ELF-1 (cell line): ENCODE results near the gene AFAP1.

Source experiments
- DNase-seq: peaks from one replicate; pipeline ENCODE4 v3.0.0-alpha.2; 2016; ENCODE audit warnings: low read depth, low spot score

AFAP1 gene

DNA sequence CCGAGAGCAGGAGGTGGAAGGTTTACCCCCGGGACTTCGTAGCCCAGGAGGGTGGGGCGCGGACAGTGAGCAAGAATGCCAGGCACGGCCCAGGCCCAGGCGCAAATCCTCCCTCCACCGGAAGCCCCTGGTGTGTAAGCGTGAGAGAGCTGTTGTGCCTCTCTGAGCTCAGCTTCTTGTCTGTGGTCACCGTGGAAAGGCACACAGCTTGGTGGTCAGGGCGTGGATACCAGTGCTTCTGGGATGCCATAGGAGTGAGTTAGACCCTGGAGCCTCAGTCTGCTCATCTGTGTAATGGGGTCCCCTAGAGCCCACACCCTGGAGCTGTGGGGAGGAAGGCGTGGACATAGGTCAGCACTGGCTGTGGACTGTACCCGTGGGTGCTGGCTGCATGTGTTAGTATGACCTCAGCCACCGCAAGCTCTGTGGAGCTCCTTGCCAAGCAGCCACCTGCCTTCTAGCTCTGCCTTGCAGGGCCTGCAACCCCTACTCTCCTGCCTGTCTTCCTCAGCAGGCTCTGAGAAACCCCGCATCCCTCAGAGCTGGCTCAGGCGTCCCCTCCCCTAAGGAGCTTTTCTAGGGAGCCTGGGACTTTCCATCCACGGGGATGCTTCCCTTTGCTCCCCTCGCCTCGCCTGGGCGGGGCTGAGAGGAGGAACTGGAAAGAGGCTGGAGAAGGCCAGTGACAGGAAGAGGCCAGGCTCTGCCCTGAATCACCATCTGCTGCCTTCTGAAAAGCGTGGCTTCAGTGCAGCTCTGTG, 28.0 kb upstream of the AFAP1 start:
- DNase-seq: no peak

GRCh38 chr4:7967063-7967440, 27.4 kb upstream of the AFAP1 start:
- no peak for DNase-seq

- no peak for DNase-seq
Observed at GRCh38 chr4:7966281-7967062, 26.8 kb upstream of the AFAP1 start.

GRCh38 chr4:7964890-7965662, 25.4 kb upstream of the AFAP1 start:
- peak; percentile 87 for DNase-seq

DNA sequence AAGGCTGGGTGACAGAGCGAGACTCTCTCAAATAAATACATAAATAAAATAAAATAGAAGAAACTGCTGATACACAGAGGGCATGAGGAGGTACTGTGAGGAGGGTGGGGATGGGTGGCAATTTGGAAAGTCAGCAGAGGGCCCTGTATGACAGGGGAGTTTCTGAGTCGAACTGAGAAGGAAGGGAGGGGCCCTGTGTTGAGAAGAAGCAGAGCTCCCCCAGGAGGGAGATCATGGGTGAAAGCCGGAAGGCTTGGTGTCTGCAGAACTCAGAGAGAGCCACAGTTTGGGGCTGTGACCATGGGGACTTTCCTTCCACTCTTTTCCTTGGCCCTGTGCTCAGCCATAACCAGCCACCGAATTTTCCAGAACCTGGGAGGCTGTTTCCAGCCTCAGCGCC, 24.8 kb upstream of the AFAP1 start:
- no peak for DNase-seq

GRCh38 chr4:7963691-7964090, 24.0 kb upstream of the AFAP1 start:
- DNase-seq: no peak

- DNase-seq: no peak
Observed at GRCh38 chr4:7962609-7963508, 23.2 kb upstream of the AFAP1 start.

DNA sequence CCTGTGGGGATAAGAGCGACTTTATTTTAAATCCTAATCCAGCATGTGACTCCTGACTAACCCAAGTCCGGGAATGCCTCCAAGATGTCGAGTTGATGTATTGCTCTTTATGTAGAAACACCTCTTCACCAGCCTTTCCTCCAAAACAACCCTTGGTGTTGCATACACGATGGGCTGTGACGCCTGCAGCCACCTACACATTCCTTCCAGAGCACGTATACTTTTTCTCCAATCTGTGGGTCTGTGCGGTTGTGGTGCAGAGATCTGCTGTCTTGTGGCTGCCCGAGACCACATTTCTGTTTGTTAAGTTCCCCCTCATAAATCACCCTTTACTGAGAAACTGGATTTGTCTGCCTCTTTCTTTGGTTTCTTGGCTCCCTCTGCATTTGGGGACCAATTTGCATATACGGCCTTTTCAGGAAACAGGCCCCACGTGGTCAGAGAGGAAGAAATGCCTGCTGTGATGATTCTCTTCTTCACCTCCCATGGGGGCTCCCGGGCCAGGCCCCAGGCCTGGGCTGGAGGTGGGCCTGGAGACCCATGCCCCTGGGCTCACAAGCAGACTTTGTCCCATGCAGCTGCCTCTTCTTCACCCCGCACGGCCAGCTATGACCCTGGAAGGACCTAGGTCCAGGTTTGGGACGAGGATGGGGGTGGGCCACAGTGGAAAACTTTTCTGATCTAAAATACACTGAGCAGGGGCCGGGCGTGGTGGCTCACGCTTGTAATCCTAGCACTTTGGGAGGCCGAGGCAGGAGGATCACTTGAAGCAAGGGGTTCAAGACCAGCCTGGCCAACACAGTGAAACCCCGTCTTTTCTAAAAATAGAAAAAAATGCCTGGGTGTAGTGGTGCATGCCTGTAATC, 21.4 kb upstream of the AFAP1 start:
- DNase-seq: peak; percentile 59

DNA sequence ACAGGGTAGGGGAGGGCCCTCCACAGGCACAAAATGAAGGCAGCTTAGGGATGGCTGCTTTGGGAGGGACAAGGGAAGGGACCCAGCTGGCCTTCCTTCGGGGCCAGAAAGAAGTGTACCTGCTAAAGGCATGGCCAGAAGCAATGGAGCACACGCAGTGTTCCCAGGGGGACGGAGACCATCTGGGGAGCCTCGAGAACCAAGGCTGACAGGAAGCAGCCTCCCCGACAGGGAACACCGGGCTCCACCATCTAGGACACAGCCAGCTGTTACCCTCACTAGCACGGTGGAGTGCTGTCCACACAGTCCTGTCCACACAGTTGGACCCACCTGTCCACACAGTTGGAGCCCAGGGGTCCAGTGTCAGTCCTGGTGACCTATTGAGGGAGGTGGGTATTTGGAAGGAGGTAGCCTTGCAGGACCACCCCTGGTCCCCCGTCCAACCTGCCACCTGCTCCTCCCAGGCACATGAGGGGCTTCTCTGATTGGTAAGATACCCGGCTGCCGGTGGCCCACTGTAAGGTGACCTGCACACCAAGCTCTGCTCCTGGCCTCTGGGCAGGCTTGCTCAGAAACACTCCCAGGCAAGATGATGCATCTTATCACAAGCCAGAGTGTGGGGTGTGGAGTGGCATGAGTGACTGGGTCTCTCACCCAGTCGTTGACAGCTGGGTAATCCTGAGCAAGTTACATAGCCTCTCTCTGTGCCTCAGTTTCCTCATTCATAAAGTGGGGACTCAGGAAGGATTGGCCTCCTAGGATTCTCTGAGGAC, 20.5 kb upstream of the AFAP1 start:
- no peak for DNase-seq

- no peak for DNase-seq
Observed at GRCh38 chr4:7959078-7959477, 19.4 kb upstream of the AFAP1 start.

GRCh38 chr4:7956934-7957656, 17.4 kb upstream of the AFAP1 start:
- peak; percentile 49 for DNase-seq

DNA sequence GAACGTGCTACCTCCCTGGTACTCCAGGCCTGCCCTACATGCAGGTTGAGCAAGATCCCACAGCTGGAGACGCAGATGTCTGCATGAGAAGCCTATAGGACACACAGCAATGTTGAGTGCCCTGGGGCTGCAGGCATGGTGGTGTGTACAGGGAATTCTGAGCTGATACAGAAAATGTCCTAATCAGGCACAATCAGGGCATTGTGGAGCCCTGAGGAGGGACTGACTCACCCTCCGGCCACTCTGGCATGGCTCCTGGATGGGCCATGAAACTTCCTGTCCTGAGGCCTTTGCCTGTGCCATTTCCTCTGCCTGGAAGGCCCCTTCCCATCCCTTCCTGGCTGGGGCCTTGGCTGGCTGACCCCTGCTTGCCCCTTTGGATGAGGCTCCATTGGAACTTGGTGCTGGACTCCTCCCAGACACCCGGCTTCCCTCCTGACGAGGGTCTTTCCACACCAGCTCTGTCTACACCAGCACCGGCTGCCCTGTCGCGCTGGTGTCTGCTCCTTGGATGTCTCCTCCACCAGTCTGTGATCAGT, 16.7 kb upstream of the AFAP1 start:
- peak; percentile 85 for DNase-seq

GRCh38 chr4:7955393-7955792, 15.7 kb upstream of the AFAP1 start:
- no peak for DNase-seq

DNA sequence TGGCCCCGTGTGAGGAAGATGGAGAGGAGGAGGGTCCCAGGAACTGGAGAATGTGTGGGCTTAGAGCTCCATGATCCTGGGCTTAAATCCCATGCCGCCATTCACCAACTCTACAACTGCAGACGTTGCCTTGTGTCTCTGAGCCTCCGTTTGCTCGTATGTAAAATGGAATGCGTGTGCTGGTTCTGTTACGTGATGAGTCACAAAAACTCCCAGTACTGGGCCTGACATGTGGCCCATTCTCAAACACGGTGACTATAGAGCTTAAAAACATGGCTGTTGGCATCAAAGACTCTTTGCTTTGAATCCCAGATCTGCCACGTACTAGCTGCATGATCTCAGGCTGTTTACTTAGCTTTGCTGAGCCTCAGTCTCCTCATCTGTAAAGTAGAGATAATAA, 13.0 kb upstream of the AFAP1 start:
- no peak for DNase-seq

DNA sequence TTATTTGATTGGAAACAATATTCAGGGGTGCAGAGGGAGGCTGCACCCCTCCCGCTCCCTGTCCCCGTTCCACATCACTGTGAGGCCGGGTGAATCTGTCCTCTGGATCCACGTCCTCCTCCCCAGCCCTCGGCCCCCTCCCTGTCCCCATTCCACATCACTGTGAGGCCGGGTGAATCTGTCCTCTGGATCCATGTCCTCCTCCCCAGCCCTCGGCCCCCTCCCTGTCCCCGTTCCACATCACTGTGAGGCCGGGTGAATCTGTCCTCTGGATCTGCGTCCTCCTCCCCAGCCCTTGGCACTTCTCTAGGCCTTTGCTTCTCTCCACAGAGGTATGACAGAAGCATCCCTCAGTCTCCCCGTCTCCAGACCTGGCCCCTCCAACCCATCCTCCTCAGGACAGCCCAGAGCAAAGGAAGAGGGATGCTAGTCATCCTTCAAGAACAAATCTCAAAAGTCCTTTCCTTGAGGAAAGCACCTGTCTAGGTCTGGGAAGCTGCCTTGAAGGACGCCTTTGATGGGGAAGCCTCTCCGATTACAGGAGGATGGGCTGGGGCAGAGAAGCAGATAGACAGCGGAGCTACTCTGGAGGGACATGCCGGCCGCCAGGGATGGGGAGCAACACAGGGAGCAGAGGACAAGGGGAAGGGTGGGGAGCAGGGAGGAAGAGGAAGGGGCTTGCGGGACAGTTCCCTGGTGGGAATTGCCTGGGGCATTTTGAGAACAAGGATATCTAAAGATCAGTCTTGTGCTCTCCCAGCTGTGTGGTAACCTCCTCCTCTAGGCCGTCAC, 10.8 kb upstream of the AFAP1 start:
- DNase-seq: no peak

GRCh38 chr4:7949759-7950158, 10.1 kb upstream of the AFAP1 start:
- no peak for DNase-seq

DNA sequence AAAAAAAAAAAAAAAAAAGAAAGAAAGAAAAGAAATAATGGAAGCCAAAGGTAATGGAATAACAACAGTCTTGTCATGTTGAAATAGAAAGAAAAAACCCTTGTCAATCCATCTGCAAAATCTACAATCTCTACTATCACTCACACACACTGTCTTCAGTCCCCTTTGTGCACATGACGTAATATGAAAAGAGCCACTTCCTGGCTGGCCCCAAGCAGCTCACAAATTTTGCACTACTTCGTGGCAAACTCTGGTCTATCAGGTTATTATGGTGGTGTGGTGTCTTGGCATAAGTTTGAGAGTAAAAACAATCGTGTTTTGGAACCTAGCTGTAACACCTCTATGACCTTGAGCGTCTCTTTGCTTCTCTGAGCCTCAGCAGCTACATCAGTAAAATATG, 8.3 kb upstream of the AFAP1 start:
- DNase-seq: no peak
